Measurements from ENCODE around the gene BRD7. TPM values are rescaled to one million over a fixed set of nuclear protein-coding genes. Genes with fewer than 3 reads are reported as not detected.

Gene BRD7
- total RNA-seq, 1 experiment from 2014 or later, result 45.6 TPM

DNA sequence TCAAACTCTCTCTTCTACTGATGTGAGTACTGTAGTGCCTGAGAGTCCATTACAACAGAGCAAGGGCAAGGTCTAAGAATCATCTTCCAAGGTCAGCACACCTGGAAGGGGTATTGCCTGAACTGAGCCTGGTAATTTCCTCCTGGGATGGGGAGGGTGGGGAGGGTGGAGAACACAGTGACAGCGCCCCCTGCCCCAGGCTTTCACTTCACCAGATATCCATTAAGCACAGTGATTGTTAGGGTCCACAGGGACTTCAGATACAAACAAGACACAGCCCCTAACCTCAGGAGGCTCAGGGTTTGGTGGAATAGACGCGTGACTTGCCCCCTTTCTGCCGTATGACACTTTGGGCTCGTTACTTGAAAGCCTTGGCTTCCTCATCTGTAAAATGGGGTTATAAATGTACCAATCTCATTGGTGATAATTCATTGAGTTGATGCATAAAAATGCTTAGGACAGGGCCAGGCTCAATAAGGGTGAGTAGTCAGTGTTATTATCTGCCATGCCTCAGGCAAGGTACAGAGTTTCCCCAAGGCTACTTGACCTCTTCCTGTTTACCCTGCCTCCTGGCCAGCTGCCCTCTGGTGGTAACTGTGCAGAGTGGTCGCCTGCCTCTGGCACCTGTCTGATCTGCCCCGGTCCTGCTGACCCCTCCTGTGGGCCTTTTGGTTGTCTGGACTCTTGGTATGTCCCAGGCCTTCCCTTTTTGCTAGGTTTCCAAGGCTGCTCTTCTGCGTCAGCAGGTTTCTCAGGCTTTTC, 13.1 kb upstream of the BRD7 start:
- POLR2A ChIA-PET, result no interaction called here

DNA sequence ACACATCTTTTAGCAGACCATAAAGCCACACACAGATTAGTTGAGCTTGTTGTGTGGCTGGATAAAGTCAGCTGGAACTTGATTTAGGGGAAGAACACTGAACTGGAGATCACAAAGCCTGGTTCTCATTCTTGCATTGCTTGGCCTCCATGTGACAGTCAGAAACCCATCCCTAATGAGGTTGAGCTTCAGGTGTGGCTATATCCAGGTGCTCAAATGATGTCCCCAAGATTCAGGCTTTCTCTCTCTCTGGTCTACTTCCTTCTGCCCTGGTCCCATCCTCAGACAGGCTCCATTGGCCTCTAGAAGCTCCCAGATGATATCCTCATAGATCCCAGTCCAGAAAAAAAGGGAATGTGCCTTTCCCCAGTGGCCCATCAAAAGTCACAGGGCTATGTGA, 9.6 kb upstream of the BRD7 start:
- ATAC-seq, result no peak
- Histone ChIP-seq H3K27me3 (ENCODE audit: control insufficient read depth, insufficient read depth, low read length) (no peaks in the 10 kb centered on the region), H3K4me1 (ENCODE audit: control insufficient read depth, insufficient read depth, low read length) (no peaks in the 10 kb centered on the region), H3K9me3 (ENCODE audit: control insufficient read depth, insufficient read depth, low read depth, low read length) (no peaks in the 10 kb centered on the region), H3K36me3 (ENCODE audit: control insufficient read depth, insufficient read depth, low read length) (no peaks in the 10 kb centered on the region), H3K27ac (ENCODE audit: low read length) (no peak overlapping the region), H3K4me3 (ENCODE audit: low read depth in 2 of 2, low read length in 2 of 2) (no peak overlapping the region)
- no peak for DNase-seq (ENCODE audit: low read depth, low spot score)
- BruUV-seq (replicated peaks), result no TSS peak
- CTCF ChIA-PET, result no interaction called here
- POLR2A ChIA-PET, result interaction anchor here (0.6 kb wide), 1 partner anchor 30 kb away, joined by 3 read pairs; no protein-coding TSS in a partner anchor
- no peak for TF ChIP-seq REST (IDR thresholded peaks at IDR 0.05; ENCODE audit: insufficient read depth in 1 of 2, low read depth in 2 of 2, low read length in 1 of 2)
- no peak for TF ChIP-seq TCF7L2 (IDR thresholded peaks at IDR 0.05; ENCODE audit: low read depth, low read length)
- no peak for TF ChIP-seq SIN3A (IDR thresholded peaks at IDR 0.05; ENCODE audit: borderline replicate concordance, insufficient read depth, low read depth, low read length)
- no peak for TF ChIP-seq POLR2AphosphoS5 (IDR thresholded peaks at IDR 0.05; ENCODE audit: low read depth, low read length)
- no peak for TF ChIP-seq CTCF (IDR thresholded peaks at IDR 0.05)
- intact Hi-C loops (cut with micrococcal nuclease; ENCODE audit: unreplicated experiment), result no loop called here
- in situ Hi-C loops (cut with HindIII; ENCODE audit: low pct_unique_long_range_greater_than_20kb, low sequenced_read_pairs), result no loop called here

More for the DNA sequence above, 13.1 kb upstream of the BRD7 start:
- Histone ChIP-seq H3K4me3 (ENCODE audit: low read depth in 2 of 2, low read length in 2 of 2) (no peak overlapping the region), H3K36me3 (ENCODE audit: control insufficient read depth, insufficient read depth, low read length) (no peaks in the 10 kb centered on the region), H3K4me1 (ENCODE audit: control insufficient read depth, insufficient read depth, low read length) (no peaks in the 10 kb centered on the region), H3K27ac (ENCODE audit: low read length) (no peak overlapping the region), H3K9me3 (ENCODE audit: control insufficient read depth, insufficient read depth, low read depth, low read length) (no peaks in the 10 kb centered on the region), H3K27me3 (ENCODE audit: control insufficient read depth, insufficient read depth, low read length) (no peaks in the 10 kb centered on the region)
- DNase-seq (ENCODE audit: low read depth, low spot score) (no peak), ATAC-seq (no peak)
- no TSS peak for BruUV-seq (replicated peaks)
- CTCF ChIA-PET, result no interaction called here
- in situ Hi-C loops (cut with HindIII; ENCODE audit: low pct_unique_long_range_greater_than_20kb, low sequenced_read_pairs), result no loop called here
- intact Hi-C loops (cut with micrococcal nuclease; ENCODE audit: unreplicated experiment), result no loop called here
- TF ChIP-seq REST (IDR thresholded peaks at IDR 0.05; ENCODE audit: insufficient read depth in 1 of 2, low read depth in 2 of 2, low read length in 1 of 2) (no peak), POLR2AphosphoS5 (IDR thresholded peaks at IDR 0.05; ENCODE audit: low read depth, low read length) (no peak), SIN3A (IDR thresholded peaks at IDR 0.05; ENCODE audit: borderline replicate concordance, insufficient read depth, low read depth, low read length) (no peak), TCF7L2 (IDR thresholded peaks at IDR 0.05; ENCODE audit: low read depth, low read length) (no peak), CTCF (IDR thresholded peaks at IDR 0.05) (no peak)
